HG02970 (cell line): ENCODE data around the gene TLE1.

Source experiments
- ATAC-seq: cut with Tn5 transposase; IDR thresholded peaks from one replicate; pipeline ENCODE4 v1.9.1; 2021; ENCODE audit warnings: mild to moderate bottlenecking, moderate library complexity, moderate number of reproducible peaks; ENCODE audit not compliant: unreplicated experiment, low FRiP score

Gene TLE1

GRCh38 chr9:81558091-81558830 lies 131.1 kb downstream of the TLE1 start:
- no peak for ATAC-seq

GRCh38 chr9:81557452-81558090 lies 131.8 kb downstream of the TLE1 start:
- no peak for ATAC-seq

DNA sequence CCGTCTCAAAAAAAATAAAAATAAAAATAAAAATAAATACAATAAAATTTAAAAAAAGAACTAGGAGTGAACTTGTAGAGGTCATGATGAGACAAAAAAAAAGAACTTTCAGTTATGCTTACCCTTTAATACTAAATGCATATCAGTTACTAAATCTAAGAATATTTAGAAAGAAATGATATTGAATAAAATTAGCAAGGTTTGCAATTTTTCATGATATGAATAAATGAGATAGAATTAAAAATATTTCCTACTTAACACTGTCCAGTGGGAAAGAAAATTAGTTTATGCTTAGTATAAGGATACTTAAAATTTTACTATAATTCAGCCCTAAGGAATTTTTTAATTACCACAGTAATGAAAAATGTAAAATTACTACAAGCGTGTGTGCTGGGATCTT lies 132.4 kb downstream of the TLE1 start:
- ATAC-seq = no peak

- no peak for ATAC-seq
These were observed 136.8 kb downstream of the TLE1 start for GRCh38 chr9:81552581-81552991.

GRCh38 chr9:81550207-81550583 lies 139.2 kb downstream of the TLE1 start:
- ATAC-seq = no peak

- ATAC-seq = no peak
These were observed 139.7 kb downstream of the TLE1 start for GRCh38 chr9:81549500-81550206.

DNA sequence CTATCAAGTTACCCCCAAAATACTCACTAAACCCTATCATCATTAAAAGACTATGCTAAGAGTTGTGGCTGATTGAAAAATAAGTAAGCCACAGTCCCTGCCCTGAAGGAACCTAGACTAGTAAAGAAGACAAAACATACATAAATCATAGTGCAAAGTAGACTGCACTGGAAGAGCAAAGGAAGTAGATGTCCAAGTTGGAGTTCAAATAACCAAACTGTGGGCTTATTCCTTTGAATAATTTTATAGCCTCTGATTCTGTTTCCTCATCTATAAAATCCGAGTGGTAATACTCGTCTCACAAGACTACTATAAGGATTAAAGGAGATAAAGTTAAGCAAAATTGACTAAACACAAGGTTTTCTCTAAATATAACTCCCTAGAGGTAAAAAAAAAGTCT lies 140.4 kb downstream of the TLE1 start:
- ATAC-seq = no peak

DNA sequence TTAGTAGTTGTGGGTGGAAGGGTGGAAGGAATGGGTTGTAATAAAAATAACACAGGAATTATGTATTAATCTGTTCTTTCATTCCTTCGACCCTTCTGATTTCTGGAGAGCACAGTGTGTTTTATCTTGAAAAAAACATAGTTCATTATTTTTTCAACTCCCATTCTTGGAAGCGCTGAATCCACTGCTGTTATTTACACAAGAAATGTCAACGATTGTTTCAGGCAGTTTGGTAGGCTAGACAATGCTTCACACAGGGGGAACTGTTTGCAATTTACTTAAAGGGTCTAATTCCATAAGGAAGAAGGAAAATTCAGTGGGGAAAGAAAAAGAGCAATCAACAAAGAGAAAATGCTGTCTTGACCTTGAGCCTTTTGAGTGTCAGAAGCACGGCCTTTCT lies 142.9 kb downstream of the TLE1 start:
- ATAC-seq = no peak

DNA sequence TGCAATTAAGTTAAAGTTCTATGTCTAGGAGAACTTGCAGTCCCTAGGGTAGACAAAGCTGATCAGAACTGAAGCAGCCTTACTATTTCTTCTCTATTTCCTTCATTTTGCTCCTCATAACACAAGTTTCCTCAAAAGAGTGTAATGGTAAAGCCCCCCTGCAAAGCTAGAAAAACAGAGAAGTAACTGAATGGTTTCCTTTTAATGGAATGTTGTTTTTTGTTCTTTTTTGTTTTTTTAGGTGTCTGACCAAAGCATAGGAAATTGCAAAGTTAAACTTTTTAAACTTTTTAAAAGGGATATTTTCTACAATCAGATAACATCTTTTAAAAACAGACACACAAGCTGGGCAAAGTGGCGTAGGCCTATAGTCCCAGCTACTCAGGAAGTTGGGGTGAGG lies 145.7 kb downstream of the TLE1 start:
- no peak for ATAC-seq

DNA sequence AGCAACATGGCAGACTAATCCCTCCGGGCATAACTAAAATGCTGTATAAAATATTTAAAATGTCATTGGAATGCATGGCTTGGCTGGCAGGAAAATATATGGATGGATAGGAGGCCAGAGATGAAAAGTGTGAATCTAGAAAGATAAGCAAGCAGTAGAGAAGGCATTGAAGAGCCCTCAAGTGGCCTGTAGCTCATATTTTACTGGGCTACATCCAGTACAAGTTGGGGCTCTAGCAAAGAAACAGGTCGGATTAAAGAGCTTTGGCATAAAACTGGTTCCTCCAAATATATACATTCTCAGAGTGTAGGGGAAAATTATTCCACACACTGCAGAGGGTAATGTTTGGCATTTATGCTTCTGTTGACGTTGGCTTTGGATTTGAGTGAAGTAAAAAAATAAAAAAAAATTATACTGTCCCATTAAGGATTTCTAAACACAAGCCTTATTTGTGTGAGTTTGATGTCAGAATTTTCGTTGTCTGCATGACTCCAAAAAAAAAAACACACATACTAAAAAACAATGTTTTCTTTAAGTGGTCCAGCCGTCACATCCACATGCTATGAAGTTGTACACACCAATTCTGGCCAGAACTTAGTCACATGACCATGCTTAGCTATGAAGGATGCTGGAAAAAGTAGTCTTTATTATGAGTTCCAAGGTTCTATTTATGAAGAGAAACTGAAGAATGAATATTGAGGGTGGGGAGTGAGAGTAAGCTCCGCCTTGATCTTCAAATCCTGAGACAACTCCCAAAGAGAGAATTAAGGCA lies 147.0 kb downstream of the TLE1 start:
- ATAC-seq = no peak

DNA sequence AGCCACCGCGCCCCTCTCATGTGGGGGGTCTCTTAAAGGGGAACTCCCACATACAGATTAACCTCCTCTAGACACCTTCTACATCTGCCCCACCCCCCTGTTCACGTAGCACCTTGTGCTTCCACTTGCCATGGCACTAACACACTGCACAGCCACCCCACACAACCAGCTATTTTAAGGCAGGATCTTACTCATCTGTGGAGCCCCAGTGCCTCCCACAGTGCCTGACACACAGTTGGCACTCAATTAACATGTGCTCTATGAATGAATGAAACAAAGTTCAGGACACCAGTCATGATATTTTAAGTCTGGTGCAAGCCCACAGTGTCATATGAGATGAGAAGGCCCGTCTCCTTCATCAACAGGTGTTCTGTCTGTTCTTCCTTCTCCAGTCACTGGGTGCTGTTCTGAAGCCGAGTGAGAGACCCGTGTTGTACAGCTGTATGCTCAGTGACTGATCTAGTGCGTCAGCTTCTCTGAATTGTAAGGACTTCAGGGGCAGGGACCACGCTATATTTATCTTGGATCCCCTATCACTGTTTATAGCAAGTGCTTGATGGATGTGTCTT lies 149.1 kb downstream of the TLE1 start:
- no peak for ATAC-seq

- no peak for ATAC-seq
These were observed 150.0 kb downstream of the TLE1 start for GRCh38 chr9:81539317-81539716.

- ATAC-seq = no peak
These were observed 150.5 kb downstream of the TLE1 start for GRCh38 chr9:81538890-81539289.

DNA sequence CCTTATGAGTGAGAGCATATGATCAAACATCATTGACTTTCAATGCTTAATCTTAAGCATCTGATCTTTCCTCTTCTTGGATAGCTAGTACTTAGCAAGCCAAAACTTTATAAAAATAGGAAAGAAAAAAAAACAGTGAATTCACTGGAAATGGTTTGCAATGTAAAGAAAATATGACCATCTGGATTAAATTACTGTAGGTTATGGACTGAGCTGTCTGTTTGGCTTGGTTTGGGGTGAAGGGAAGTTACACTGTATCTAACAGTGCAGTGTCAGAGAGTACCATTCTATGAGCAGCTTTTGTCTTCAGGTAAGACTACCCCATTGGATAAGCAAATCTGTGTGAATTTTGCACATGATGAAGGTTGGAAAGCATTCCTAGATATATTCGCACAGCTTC lies 151.4 kb downstream of the TLE1 start:
- ATAC-seq = no peak

GRCh38 chr9:81536242-81537025 lies 152.9 kb downstream of the TLE1 start:
- ATAC-seq = no peak

- no peak for ATAC-seq
These were observed 153.7 kb downstream of the TLE1 start for GRCh38 chr9:81535542-81536241.

- no peak for ATAC-seq
These were observed 155.0 kb downstream of the TLE1 start for GRCh38 chr9:81534138-81534875.
